GM21381 (cell line): ENCODE results near the gene TIGD3.

Source experiments
- ATAC-seq: cut with Tn5 transposase; IDR thresholded peaks from one replicate; pipeline ENCODE4 v1.9.1; 2021; ENCODE audit warnings: mild to moderate bottlenecking, moderate library complexity; ENCODE audit not compliant: unreplicated experiment

The TIGD3 gene

DNA sequence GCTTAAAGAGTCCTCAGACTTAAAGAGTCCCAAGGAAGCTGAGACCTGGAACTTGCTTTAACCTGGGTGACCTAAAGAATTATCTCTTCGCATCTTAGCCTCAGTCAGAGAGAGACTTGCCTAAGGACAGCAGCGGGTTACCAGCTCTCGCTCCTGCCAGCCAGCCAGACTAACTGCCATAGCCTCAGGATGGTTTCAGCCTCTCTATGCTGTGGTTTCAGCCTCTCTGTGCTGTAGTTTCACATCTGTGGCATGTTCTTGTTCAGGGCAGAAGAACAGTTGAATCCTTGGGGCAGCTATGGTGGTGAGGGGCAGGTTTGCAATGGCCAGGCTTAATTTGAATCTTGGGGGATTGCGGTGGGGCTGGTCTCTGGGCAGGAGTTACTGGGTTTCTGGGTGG, 34.2 kb downstream of the TIGD3 start:
- no peak for ATAC-seq

DNA sequence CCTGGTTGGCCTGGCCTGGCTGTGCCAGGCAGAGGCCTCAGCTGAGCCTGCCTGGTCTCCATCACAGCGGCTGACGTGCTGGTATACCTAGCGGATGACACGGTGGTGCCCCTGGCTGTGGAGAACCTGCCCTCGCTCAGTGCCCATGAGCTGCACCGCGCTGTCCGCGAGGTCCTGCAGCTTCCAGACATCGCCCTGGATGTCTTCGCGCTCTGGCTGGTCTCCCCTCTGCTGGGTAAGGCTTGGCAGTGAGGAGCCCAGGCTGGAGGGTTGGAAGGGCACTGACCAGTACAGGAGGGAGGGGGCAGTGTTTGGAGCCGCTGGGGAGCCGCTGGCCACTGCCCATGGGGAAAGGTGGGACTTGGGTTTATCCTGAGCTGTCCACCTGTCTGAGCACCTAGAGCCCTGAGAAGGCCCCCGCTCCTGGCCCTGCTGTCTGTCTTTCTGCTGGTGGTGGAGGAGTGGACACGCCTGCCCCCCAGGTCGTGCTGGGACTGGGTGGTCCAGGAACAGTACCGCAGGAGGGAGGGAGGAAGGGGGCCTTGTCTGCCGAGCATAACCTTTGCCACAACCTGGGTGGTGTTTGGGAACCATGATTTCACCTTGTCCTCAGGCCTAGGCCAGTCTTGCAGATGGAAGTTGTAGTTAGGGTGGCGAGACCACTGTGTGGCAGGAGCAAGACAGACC, 34.9 kb downstream of the TIGD3 start:
- ATAC-seq: no peak

DNA sequence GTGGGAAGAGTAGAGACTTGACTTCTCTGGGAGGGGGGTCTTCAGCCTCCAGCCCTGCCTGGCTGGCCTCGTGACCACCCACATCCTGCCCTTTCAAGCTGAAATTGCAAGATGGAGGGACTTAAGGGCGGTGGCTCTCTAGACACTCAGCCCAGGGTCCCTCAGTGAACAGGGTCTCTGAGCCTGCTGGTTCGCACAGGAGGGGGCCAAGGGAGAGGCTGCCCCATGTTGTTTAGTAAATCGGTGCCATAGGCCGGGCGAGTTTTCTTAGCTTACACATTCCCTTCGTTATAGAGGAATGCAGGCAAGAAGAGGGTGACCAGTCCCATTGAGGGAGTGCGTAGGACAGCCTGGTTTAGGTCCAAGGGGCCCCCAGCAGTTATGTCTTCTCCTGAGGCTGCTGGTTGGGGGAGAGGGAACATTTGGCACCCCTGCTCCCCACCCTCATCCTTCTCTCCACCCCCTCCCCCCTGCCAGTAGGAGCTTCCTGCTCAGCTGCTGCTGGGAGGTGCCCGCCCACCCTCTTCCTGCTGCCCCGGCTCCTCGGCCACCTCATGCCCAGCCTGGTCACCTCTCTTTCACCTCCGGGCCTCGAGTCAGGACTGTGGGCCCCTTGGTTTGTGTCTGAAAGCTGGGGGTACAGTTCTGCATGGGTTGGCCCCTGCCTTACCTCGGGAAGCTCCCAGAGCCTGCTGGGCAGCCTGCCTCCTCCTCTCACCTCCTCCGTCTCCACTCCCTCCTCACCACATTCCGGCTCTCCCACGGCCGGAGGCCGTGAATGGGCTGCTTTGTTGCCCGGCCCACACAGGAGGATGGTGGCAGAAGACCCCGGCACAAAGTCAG, 35.8 kb downstream of the TIGD3 start:
- ATAC-seq: no peak

DNA sequence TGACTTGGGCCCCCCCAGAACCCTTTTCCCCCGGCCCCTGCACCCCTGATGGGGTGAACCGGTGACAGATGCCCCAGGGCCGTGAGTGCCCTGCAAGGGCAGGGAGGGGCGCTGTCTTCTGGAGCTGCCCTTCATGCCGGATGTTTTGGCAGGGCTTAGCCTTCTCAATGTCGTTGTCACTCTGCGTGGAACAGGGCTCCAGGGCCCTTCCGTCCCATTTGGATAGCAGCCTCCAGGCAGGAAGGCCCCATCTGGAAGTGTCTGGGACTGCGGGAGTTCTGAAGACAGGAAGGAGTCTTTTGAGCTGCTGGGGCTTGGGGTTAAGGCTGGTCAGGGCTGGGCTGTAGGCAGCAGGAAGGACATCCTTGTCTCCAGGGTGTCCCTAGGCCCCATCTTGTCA, 36.4 kb downstream of the TIGD3 start:
- ATAC-seq: no peak

DNA sequence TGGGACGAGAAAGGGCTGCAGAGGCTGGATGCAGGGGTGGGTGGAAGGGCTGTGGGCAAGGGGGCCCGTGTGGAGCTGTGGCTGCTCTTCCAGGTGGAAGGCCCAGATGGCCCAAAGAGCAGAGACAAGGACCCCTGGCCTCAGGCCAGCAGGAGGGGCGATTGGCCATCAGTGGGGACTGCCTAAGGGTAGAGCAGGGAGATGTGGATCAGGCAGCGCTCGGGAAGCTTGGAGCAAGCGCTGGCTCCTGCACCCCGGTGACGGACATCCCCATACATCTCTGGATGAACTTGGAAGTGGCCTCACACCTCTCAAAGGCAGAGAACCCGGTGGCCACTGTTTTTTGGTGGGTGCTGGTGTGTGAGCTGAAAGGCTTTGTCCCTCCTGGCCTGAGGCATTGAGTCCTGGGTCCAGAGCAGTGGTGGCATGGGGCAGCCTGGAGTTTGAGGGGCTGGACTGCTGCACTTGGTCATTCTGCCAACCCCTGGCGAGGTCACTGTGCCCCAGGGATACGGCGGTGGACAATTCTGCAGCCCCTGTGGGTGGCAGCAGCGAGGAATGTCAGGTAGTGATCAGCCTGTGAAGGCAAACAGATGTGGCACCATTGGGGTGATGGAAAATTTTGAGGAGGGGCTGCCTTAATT, 37.8 kb downstream of the TIGD3 start:
- ATAC-seq: no peak

DNA sequence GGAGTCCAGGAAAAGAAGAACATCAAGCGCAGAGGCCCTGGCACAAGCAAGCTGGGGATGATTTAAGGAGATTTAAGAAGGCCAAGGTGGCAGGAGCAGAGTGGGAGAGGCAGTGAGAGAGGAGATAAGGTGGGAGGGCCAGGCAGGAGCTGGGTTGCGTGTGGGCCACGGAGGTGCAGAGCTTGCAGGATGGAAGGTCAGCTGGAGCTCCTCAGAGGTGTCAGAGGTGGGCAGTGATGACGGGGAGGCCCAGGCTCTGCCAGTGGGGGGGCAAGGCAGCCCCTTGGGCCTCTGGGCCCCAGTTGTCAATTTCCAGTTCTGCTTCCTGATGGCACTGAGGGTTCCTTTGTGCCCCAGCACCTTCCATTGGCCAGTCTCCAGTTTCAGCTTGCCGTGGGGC, 38.3 kb downstream of the TIGD3 start:
- no peak for ATAC-seq

DNA sequence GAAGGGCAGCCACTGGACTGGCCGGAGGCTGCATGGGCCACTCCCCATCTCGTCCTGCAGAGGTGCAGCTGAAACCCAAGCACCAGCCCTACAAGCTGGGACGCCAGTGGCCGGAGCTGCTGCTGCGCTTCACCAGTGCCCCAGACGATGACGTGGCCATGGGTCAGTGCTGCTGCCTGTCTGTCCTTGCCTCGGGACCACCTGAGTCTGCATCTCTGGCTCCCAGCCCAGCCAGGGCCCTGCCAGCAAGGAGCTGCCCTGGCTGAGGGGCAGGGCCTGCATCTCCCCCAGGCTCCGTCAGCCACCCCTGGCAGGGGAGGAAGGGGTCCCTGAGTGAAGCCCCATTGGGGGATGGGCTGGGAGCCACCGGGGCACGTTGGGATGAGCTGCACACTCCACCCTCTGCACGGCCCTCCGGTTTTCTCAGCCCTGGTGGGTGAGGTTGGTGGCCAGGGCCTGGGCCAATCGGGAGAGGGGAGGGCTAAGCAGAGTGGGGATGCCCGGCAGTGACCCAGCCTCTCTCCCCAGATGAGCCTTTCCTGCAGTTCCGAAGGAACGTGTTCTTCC, 39.0 kb downstream of the TIGD3 start:
- no peak for ATAC-seq

DNA sequence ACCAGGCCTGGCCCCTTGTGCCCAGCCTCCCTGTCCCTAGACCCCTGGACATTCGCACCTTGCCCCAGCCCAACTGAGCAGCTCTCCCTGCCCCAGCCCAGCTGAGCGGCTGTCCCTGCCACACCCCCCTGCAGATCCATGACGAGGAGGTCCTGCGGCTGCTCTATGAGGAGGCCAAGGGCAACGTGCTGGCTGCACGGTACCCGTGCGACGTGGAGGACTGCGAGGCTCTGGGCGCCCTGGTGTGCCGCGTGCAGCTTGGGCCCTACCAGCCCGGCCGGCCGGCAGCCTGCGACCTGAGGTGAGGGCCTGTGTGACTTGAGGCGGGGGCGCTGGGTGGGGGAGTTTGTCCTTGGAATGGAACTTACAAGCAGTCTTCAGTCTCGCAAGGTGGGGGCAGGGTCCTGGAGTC, 39.6 kb downstream of the TIGD3 start:
- no peak for ATAC-seq

DNA sequence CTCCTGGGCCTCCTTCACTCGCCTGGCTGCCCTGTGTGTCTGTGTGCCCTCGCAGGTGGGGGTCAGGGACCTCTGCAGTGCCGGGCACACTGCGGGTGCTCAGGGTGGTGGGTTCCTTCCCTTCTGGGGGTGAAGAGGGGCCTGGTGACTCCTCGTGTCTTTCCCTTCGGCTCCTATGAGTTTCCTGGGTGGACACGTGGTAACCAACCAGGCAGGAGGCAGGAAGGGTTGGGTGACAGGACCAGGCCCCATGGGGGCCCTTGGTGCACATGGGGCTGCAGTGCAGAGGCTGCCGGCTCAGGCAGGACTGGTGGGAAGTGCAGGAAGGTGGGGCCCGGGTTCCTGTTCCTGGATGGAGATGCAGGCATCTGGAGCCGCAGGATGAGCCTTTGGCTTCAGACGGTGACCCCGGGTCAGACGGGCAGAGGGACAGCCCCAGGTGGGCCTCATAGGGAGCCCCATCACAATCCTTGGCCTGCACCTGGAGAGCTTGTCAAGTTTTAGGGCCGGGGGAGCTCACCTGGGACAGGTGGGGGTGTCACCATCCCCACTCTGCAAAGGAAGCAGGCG, 41.5 kb downstream of the TIGD3 start:
- no peak for ATAC-seq

DNA sequence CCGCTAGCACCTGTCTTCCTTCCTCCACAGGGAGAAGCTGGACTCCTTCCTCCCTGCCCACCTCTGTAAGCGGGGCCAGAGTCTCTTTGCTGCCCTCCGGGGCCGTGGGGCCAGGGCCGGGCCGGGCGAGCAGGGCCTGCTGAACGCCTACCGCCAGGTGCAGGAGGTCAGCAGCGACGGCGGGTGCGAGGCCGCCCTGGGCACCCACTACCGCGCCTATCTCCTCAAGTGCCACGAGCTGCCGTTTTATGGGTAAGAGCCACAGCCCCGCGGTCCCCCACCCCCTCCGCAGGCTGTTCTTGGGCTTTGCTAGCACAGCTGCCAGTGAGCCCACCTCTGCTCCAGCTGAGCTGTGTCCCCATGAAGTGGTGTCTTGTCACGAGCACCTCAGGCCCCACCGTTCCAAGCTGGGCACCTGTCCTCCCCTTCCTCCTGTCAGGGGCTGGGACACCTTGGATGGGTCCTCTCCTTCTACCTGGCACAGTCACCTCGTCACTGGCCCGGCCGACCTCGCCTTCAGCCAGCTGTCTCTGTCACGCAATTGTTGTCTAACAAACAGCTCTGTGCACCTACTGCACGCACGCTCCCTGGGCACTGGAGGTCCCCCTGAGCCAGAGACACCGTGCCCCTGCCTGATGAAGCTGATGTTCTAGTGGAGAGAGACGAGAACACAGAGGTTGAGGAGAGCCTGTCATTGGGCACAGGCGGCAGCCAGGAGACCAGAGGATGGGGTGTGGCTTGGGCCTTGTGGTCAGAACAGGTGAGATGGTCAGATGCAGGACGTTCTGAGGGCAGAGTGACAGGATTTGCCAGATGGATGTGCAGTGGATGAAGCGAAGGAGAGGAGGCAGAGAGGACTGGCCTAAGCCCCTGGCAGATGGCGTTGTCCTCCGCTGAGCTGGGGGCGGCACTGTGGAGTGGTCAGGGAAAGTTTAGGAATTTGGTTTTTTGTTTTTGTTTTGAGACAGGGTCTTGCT, 42.5 kb downstream of the TIGD3 start:
- no peak for ATAC-seq

DNA sequence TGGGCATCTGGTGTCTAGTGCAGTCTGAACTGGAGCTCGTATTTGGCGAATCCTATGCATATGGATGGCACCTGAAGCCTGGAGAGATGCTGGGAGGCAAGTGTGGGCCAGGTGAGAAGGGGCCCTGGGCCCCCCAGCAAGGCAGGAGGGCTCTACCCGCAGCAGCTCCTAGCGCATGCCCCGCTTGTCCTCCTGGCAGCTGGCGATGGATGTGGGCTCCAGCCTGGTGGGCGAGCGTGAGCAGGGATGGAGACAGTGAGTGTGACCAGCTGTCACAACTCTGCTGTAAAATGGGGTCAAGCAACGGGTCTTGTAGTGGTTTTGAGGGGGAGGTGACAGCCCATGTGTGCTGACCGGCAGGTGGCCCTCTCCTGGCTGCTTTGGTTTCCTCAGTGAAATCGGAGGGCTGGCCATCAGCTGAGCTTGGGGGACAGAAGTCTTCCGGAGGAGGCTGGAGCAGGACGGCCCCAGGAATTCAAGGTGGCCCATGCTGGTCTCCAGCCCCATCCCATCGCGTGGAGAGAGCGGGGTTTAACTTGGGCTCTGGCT, 43.9 kb downstream of the TIGD3 start:
- ATAC-seq: no peak

DNA sequence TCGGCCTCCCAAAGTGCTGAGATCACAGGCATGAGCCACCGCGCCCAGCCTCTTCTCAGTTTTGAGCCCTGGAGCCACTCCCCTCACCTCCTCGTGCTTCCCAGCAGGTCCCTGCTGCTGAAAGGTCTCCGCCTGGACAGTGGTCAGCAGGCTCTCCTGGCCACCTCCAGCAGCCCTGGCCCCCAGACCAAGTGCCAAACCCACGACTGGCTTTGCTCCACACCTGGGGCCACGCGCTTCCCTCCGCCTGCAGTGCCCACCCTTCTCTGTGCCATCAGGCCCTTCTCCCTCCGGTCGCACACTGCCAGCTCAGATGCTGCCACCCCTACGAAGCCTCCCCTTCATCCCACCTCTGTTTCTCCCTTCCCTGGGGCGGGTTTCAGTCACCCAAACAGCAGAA, 44.7 kb downstream of the TIGD3 start:
- no peak for ATAC-seq

DNA sequence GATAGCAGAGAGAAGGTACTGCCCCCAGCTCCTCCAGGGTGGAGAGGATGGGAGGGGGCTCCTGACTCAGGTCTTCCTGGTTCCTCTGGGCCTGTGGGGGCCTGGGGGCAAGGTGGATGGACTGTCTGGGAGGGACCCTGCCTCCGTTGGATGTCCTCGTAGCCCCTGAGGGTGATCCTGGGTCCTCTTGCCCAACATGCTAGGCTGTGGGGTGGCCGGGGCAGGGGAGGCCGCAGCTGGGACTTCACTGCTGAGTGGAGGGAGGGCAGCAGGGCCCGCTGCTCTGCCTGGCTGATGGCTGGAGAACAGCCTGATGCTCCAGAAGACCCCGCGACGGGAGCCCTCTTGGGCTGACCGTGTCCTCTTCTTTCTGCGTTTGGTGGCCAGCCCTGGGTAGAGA, 45.3 kb downstream of the TIGD3 start:
- ATAC-seq: no peak

DNA sequence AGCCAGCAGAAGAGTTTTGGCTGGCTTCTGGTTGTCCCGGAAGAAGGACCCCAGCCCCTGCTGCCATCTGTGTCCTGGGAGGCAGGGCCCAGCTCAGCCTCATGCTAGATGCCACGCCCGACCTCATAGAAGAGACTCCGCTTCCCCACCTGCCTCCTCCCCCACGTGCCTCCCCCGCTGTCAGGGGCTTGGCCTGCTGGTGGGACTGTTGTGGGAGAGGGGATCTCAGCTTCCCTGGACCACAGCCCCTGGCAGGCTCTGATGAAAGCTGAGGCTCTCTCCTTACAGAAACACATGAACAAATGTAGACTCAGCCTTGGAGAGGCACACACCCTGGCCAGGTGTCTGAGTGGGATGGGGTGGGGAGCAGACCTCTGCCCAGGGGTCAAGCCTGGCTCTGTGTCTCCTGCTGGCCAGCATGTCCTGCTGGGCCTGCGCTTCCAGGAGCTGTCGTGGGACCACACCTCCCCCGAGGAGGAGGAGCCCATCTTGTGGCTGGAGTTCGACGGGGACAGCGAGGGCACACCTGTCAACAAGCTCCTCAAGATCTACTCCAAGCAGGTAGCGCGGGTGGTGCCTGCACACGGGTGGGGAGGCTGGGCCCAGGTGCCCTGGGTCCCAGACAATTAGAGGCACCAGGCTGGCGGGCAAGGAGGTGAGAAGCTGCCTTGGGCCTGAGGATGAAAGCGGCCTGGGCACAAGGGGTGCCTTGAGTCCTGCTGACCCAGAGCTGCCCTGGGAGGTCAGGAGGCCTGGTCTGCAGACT, 45.9 kb downstream of the TIGD3 start:
- no peak for ATAC-seq

DNA sequence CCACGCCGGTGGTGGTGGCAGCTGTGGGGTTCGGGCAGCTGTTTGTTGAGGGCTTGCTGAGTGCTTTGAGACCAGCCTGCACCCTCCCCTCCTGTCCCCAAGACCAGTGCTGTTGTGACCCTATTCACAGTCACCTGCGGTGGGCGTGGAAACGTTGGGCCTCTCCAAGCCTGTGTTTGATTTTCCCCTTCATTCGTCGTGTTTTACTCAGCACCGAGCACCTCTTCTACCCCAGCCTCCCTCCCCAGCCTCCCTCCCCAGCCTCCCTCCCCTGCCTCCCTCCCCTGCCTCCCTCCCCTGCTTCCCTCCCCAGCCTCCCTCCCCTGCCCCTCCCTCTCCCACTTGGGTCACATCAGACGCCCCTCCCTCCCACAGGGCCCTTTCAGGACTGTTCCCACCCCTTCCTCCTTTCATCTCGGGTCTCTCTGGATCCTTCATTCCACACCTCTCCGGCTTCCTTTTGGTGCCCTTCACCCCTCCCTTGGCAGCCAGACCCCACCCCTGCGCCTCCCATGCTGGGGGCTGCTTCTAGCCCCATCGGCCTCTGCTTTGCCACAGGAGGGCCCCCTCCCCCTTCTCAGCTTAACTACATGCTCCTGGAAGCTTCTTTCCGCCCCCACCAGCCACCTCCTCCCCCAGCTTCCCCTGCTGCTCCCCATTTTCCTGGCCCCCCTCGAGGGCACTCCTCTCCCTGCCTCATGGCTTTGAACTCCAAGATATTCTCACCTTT, 46.7 kb downstream of the TIGD3 start:
- no peak for ATAC-seq

DNA sequence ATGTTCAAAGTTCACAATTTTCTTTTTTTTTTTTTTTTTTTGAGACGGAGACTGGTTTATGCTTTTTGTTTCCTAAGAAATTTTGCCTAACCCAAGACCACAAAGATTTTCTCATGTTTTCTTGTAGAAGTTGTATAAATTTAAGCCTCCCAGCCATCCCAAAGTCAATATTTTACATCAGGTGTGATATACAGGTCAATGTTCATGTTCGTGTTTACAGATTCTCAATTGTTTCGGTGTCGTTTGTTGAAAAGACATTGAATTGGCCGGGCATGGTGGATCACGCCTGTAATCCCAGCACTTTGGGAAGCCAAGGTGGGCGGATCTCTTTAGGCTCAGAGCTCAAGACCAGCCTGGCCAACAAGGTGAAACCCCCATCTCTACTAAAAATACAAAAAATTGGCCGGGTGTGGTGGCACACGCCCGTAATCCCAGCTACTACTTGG, 47.3 kb downstream of the TIGD3 start:
- ATAC-seq: no peak

DNA sequence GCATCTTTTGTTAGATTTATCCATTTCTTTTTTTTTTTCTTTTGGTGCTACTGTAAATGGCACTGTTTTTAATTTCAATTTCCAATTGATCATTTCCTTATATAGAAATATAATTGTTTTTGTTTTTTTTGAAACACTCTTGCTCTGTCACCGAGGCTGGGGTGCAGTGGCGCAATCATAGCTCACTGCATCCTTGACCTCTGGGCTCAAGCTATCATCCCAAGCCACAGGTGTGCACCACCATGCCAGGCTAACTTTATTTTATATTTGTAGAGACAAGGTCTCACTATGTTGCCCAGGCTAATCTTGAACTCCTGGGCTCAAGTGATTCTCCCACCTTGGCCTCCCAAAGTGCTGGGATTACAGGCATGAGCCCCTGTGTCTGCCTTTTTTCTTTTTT, 48.2 kb downstream of the TIGD3 start:
- ATAC-seq: no peak

DNA sequence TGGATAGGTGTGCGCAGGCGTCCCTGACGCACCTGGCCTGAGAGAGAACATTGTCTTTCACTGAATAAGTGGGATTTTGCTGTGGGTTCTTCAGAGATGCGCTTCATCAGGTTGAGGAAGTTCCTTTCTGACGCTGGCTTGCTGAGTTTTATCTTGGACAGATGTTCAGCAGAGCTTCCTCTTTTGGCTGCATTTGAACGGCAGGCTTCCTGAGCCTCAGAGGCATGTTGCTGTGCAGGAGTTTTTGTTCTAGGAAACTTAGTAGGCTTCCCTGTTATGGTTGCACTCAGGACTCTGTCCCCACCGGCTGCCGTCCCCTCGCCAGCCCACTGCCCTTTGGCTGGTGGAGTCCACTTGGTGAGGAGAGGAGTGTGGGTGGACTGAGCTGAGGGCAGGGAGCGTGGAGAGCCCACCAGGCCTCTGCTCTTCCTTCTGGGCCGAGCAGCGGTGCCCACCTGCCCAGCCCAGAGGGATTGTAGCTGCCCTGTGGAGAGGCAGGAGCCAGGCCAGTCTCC, 49.1 kb downstream of the TIGD3 start:
- no peak for ATAC-seq
